GOT3 (cell line): ENCODE data around the gene MRPL4.
A peak's percentile ranks its signal among the peaks of the same experiment; 100 is the strongest.
"Not testable (repeated sequence)": the region's sequence is repeated elsewhere in the genome, so short reads cannot be mapped to it uniquely, and the experiment has no call there.

Experiments
- DNase-seq: peaks from one replicate; lab custom pipeline; 2025; ENCODE audit warnings: mixed read lengths; lab: John Stamatoyannopoulos, UW

MRPL4 gene

GRCh38 chr19:10260141-10260584 is 8.1 kb downstream of the MRPL4 start:
- DNase-seq: no peak

GRCh38 chr19:10262771-10263170 is 10.8 kb downstream of the MRPL4 start:
- no peak for DNase-seq

- DNase-seq: no peak
Observed at GRCh38 chr19:10266706-10267105, 14.7 kb downstream of the MRPL4 start.

- DNase-seq: no peak
Observed at GRCh38 chr19:10268071-10268470, 16.1 kb downstream of the MRPL4 start.

- peak; percentile 40 for DNase-seq
Observed at GRCh38 chr19:10269333-10270179, 17.5 kb downstream of the MRPL4 start.

- no peak for DNase-seq
Observed at GRCh38 chr19:10270180-10270615, 18.2 kb downstream of the MRPL4 start.

GRCh38 chr19:10270616-10271394 is 18.8 kb downstream of the MRPL4 start, which contains the start of gene ICAM1:
ICAM1 (plus strand) TSS chr19:10271120; CDS start chr19:10271160, 40 bp downstream.
- no peak for DNase-seq

- no peak for DNase-seq
Observed at GRCh38 chr19:10271543-10272086, 19.6 kb downstream of the MRPL4 start.

GRCh38 chr19:10274589-10274988 is 22.6 kb downstream of the MRPL4 start:
- DNase-seq: no peak

GRCh38 chr19:10277795-10278589 is 26.0 kb downstream of the MRPL4 start:
- DNase-seq: no peak

GRCh38 chr19:10278935-10279334 is 26.9 kb downstream of the MRPL4 start:
- DNase-seq: no peak

GRCh38 chr19:10279737-10280442 is 27.9 kb downstream of the MRPL4 start:
- no peak for DNase-seq

- DNase-seq: not testable (repeated sequence)
Observed at GRCh38 chr19:10282043-10282442, 30.0 kb downstream of the MRPL4 start.

- no peak for DNase-seq
Observed at GRCh38 chr19:10283301-10284064, 31.5 kb downstream of the MRPL4 start.

- DNase-seq: no peak
Observed at GRCh38 chr19:10284065-10284959, 32.3 kb downstream of the MRPL4 start.

- no peak for DNase-seq
Observed at GRCh38 chr19:10284960-10285278, 32.9 kb downstream of the MRPL4 start.

- DNase-seq: no peak
Observed at GRCh38 chr19:10285393-10285792, 33.4 kb downstream of the MRPL4 start.

- DNase-seq: no peak
Observed at GRCh38 chr19:10286803-10287737, 35.1 kb downstream of the MRPL4 start, which contains the start of gene ICAM4. ICAM4 (plus strand) TSS chr19:10286955; CDS start chr19:10287013, 58 bp downstream.
